Peyer's patch (tissue), 4 donors: Measurements from ENCODE around the gene TMEM242. TPM values are rescaled to one million over a fixed set of nuclear protein-coding genes. Genes with fewer than 3 reads are reported as not detected.

ENCODE experiments used
- DNase-seq, 3 donors: peaks; one replicate each; pipeline ENCODE4 v3.0.0-alpha.2; 2017 to 2019
- H3K27ac ChIP-seq, 4 donors: fragments of 200-600 bp; sonication (generic); one replicate each; pipeline ENCODE4 v1.5.1; 2016 to 2019
- H3K27me3 ChIP-seq, 2 donors: fragments of 200-600 bp; sonication (generic); one replicate each; pipeline ENCODE4 v1.5.1; 2019
- H3K36me3 ChIP-seq, 3 donors: fragments of 200-600 bp; sonication (generic); one replicate each; pipeline ENCODE4 v1.5.1; 2016 to 2019
- H3K4me1 ChIP-seq, 4 donors: fragments of 200-600 bp; sonication (generic); one replicate each; pipeline ENCODE4 v1.5.1; 2016 to 2019
- H3K4me3 ChIP-seq, 4 donors: fragments of 200-600 bp; sonication (generic); 1 replicate in 3 of 4; 2 replicates in 1 of 4; pipeline ENCODE4 v1.5.1; 2016 to 2019; ENCODE audit warnings: mild to moderate bottlenecking in 1 of 4
- H3K9me3 ChIP-seq, 4 donors: fragments of 200-600 bp; sonication (generic); one replicate each; pipeline ENCODE4 v1.5.1; 2016 to 2019; ENCODE audit warnings: mild to moderate bottlenecking in 1 of 4
- CTCF ChIP-seq, 6 experiments: fragments of 450-650 bp in 4 of 6; fragments of 200-600 bp in 2 of 6; sonication (generic) in 1 of 6; IDR thresholded peaks; one replicate each; pipeline ENCODE4 v1.5.1; 2017 to 2019; ENCODE audit warnings: antibody characterized with exemption in 6 of 6, mild to moderate bottlenecking in 3 of 6, moderate library complexity in 1 of 6
- POLR2A ChIP-seq, 2 donors: fragments of 450-650 bp; IDR thresholded peaks; one replicate each; pipeline ENCODE4 v1.5.1; 2017; ENCODE audit warnings: antibody characterized with exemption in 2 of 2, mild to moderate bottlenecking in 2 of 2, moderate library complexity in 2 of 2
- total RNA-seq, 4 donors: library from RNA; depleted of rRNA; stranded (reverse); fragments of >200 nt; gene quantifications; one replicate each; pipeline ENCODE4 v1.1.0, GENCODE V29; 2016

Gene TMEM242
- total RNA-seq, 4 donors from 2014 or later, result 3.3 to 9.4 (median 4.9) TPM

- H3K36me3 ChIP-seq, result no peaks in the 10 kb centered on the region
- H3K4me1 ChIP-seq, result peaks cover 0 to 9% (median 0%) of the 10 kb centered on the region in 4 donors
- H3K4me3 ChIP-seq, result no peak overlapping the region
- H3K27me3 ChIP-seq, result no peaks in the 10 kb centered on the region
- TF ChIP-seq POLR2A (IDR thresholded peaks at IDR 0.05) (no peak), CTCF (IDR thresholded peaks at IDR 0.05) (no peak)
- peak in 2 of 3 donors; percentile 16 to 30 for DNase-seq
- H3K9me3 ChIP-seq, result no peaks in the 10 kb centered on the region
- H3K27ac ChIP-seq, result no peak overlapping the region
Observed at GRCh38 chr6:157265635-157266034, 57.7 kb downstream of the TMEM242 start.

GRCh38 chr6:157265186-157265585 is 58.1 kb downstream of the TMEM242 start:
- Histone ChIP-seq H3K27me3 (no peaks in the 10 kb centered on the region), H3K27ac (no peak overlapping the region), H3K9me3 (no peaks in the 10 kb centered on the region), H3K36me3 (no peaks in the 10 kb centered on the region), H3K4me1 (peaks cover 0 to 9% (median 0%) of the 10 kb centered on the region in 4 donors), H3K4me3 (no peak overlapping the region)
- TF ChIP-seq POLR2A (IDR thresholded peaks at IDR 0.05), result no peak
- no peak for TF ChIP-seq CTCF (IDR thresholded peaks at IDR 0.05)
- DNase-seq, result peak in 2 of 3 donors; percentile 20 to 34

- no peak for TF ChIP-seq POLR2A (IDR thresholded peaks at IDR 0.05)
- no peak for TF ChIP-seq CTCF (IDR thresholded peaks at IDR 0.05)
- peak in 2 of 3 donors; percentile 38 to 47 for DNase-seq
- Histone ChIP-seq H3K27ac (no peak overlapping the region), H3K4me1 (peaks cover 0 to 9% (median 0%) of the 10 kb centered on the region in 4 donors), H3K9me3 (no peaks in the 10 kb centered on the region), H3K4me3 (no peak overlapping the region), H3K36me3 (no peaks in the 10 kb centered on the region), H3K27me3 (no peaks in the 10 kb centered on the region)
Observed at GRCh38 chr6:157264701-157265100, 58.6 kb downstream of the TMEM242 start.

- peak in 1 of 3 donors; percentile 15 for DNase-seq
- TF ChIP-seq POLR2A (IDR thresholded peaks at IDR 0.05) (no peak), CTCF (IDR thresholded peaks at IDR 0.05) (no peak)
- Histone ChIP-seq H3K4me3 (no peak overlapping the region), H3K27ac (no peak overlapping the region), H3K4me1 (peaks cover 0 to 5% (median 0%) of the 10 kb centered on the region in 4 donors), H3K36me3 (no peaks in the 10 kb centered on the region), H3K9me3 (no peaks in the 10 kb centered on the region), H3K27me3 (no peaks in the 10 kb centered on the region)
Observed at GRCh38 chr6:157263881-157264397, 59.4 kb downstream of the TMEM242 start.

- TF ChIP-seq POLR2A (IDR thresholded peaks at IDR 0.05), result no peak
- no peak for TF ChIP-seq CTCF (IDR thresholded peaks at IDR 0.05)
- H3K36me3 ChIP-seq, result no peaks in the 10 kb centered on the region
- H3K4me1 ChIP-seq, result no peaks in the 10 kb centered on the region
- H3K27me3 ChIP-seq, result no peaks in the 10 kb centered on the region
- no peak overlapping the region for H3K4me3 ChIP-seq
- H3K27ac ChIP-seq, result no peak overlapping the region
- peak in 1 of 3 donors; percentile 15 for DNase-seq
- H3K9me3 ChIP-seq, result no peaks in the 10 kb centered on the region
Observed at GRCh38 chr6:157263146-157263545, 60.2 kb downstream of the TMEM242 start.

GRCh38 chr6:157261606-157262005 is 61.7 kb downstream of the TMEM242 start:
- Histone ChIP-seq H3K27me3 (no peaks in the 10 kb centered on the region), H3K9me3 (no peaks in the 10 kb centered on the region), H3K27ac (no peak overlapping the region), H3K4me1 (no peaks in the 10 kb centered on the region), H3K4me3 (no peak overlapping the region), H3K36me3 (no peaks in the 10 kb centered on the region)
- TF ChIP-seq CTCF (IDR thresholded peaks at IDR 0.05) (no peak), POLR2A (IDR thresholded peaks at IDR 0.05) (no peak)
- DNase-seq, result peak in 2 of 3 donors; percentile 37 to 40
